NCI-H2196 treated with DMSO at 0.1 percent for 48 hours (cell line): ENCODE results near the gene GNB5.
"Not testable (repeated sequence)": the region's sequence is repeated elsewhere in the genome, so short reads cannot be mapped to it uniquely, and the experiment has no call there.

Experiments
- DNase-seq: peaks from one replicate; lab custom pipeline; 2025; ENCODE audit not compliant: unreplicated experiment; lab: John Stamatoyannopoulos, UW

Gene GNB5

GRCh38 chr15:52171807-52172206 is 19.4 kb downstream of the GNB5 start:
- no peak for DNase-seq

- DNase-seq, result no peak
Observed at GRCh38 chr15:52171386-52171785, 19.8 kb downstream of the GNB5 start.

- not testable (repeated sequence) for DNase-seq
Observed at GRCh38 chr15:52170199-52170598, 21.0 kb downstream of the GNB5 start.

GRCh38 chr15:52165494-52166131 is 25.6 kb downstream of the GNB5 start:
- DNase-seq, result not testable (repeated sequence)

- DNase-seq, result no peak
Observed at GRCh38 chr15:52164631-52165265, 26.4 kb downstream of the GNB5 start.

GRCh38 chr15:52163321-52164190 is 27.6 kb downstream of the GNB5 start:
- no peak for DNase-seq

- DNase-seq, result no peak
Observed at GRCh38 chr15:52162876-52163275, 28.3 kb downstream of the GNB5 start.

- DNase-seq, result no peak
Observed at GRCh38 chr15:52162260-52162659, 28.9 kb downstream of the GNB5 start.

GRCh38 chr15:52161406-52161966 is 29.7 kb downstream of the GNB5 start:
- DNase-seq, result no peak

GRCh38 chr15:52159645-52160044 is 31.5 kb downstream of the GNB5 start:
- DNase-seq, result no peak

- no peak for DNase-seq
Observed at GRCh38 chr15:52158084-52158765, 33.0 kb downstream of the GNB5 start.

GRCh38 chr15:52155878-52156277 is 35.3 kb downstream of the GNB5 start:
- no peak for DNase-seq

- DNase-seq, result no peak
Observed at GRCh38 chr15:52154896-52155865, 36.0 kb downstream of the GNB5 start.

- no peak for DNase-seq
Observed at GRCh38 chr15:52153900-52154895, 37.0 kb downstream of the GNB5 start.

- DNase-seq, result no peak
Observed at GRCh38 chr15:52151353-52151752, 39.8 kb downstream of the GNB5 start.

- no peak for DNase-seq
Observed at GRCh38 chr15:52150871-52151270, 40.3 kb downstream of the GNB5 start.

GRCh38 chr15:52150043-52150825 is 41.0 kb downstream of the GNB5 start:
- no peak for DNase-seq

- no peak for DNase-seq
Observed at GRCh38 chr15:52148403-52148802, 42.8 kb downstream of the GNB5 start.
